Tibial nerve (tissue), 3 donors: ENCODE results near the gene COL4A6.

ENCODE experiments used
- CTCF ChIP-seq, 5 experiments: fragments of 200-600 bp in 3 of 5; fragments of 450-650 bp in 2 of 5; sonication (generic) in 3 of 5; IDR thresholded peaks; one replicate each; pipeline ENCODE4 v1.5.1; 2016 to 2019; ENCODE audit warnings: antibody characterized with exemption in 5 of 5, mild to moderate bottlenecking in 3 of 5, moderate library complexity in 2 of 5
- POLR2A ChIP-seq, 2 donors: fragments of 450-650 bp; IDR thresholded peaks; one replicate each; pipeline ENCODE4 v1.6.1; 2017; ENCODE audit warnings: antibody characterized with exemption in 2 of 2, mild to moderate bottlenecking in 2 of 2, moderate library complexity in 2 of 2

GRCh38 chrX:108216405-108216804 lies 221.8 kb downstream of the COL4A6 start:
- no peak for TF ChIP-seq CTCF (IDR thresholded peaks at IDR 0.05)
- no peak for TF ChIP-seq POLR2A (IDR thresholded peaks at IDR 0.05)
